Measurements from ENCODE around the gene PLCL2. TPM values are rescaled to one million over a fixed set of nuclear protein-coding genes. Genes with fewer than 3 reads are reported as not detected.

Gene PLCL2
- total and polyA plus RNA-seq, 2 donors (not counting 3 experiments of a cell fraction or from before 2014, with no cell fraction given) = 2.3 to 10.7 TPM

GRCh38 chr3:16838561-16838960 lies 46.2 kb upstream of the PLCL2 start:
- no peak overlapping the region for H3K4me2 ChIP-seq (ENCODE audit: insufficient read depth, low read length)
- intact Hi-C loops (cut with micrococcal nuclease) = no loop called here

More at GRCh38 chr3:16838561-16838960, 46.2 kb upstream of the PLCL2 start:
- POLR2A ChIA-PET = no interaction called here
- Histone ChIP-seq H3K27ac (ENCODE audit: insufficient read depth, low read depth, low read length) (no peak overlapping the region), H3K4me3 (replicated peaks in 1 of 3; ENCODE audit: insufficient read depth in 1 of 3, low read depth in 1 of 3, low read length in 3 of 3) (no peak overlapping the region), H3K79me2 (ENCODE audit: control insufficient read depth, insufficient read depth, low read length) (no peaks in the 10 kb centered on the region), H4K20me1 (replicated peaks; ENCODE audit: control insufficient read depth, extremely low read depth, insufficient read depth, low read length) (no peaks in the 10 kb centered on the region), H3K9me1 (replicated peaks; ENCODE audit: control insufficient read depth, extremely low read depth, insufficient read depth, low read length) (no peaks in the 10 kb centered on the region), H3K9ac (replicated peaks; ENCODE audit: extremely low read depth, insufficient read depth, low read length) (no peak overlapping the region), H3K27me3 (ENCODE audit: control insufficient read depth in 2 of 2, insufficient read depth in 2 of 2, low read length in 2 of 2) (no peaks in the 10 kb centered on the region), H2AFZ (ENCODE audit: low read depth, low read length) (no peak overlapping the region), H3K36me3 (ENCODE audit: control insufficient read depth in 2 of 2, extremely low read depth in 1 of 2, insufficient read depth in 2 of 2, low read length in 2 of 2) (no peaks in the 10 kb centered on the region), H3K9me3 (replicated peaks; ENCODE audit: control insufficient read depth, insufficient read depth, low read length) (no peaks in the 10 kb centered on the region), H3K4me1 (ENCODE audit: control insufficient read depth, extremely low read depth, insufficient read depth, low read length) (peaks cover 23% of the 10 kb centered on the region)
- no TSS peak for BruUV-seq (replicated peaks)
- DNase-seq (ENCODE audit: low read depth, low spot score) (peak; percentile 3), FAIRE-seq (peak; percentile 35)
- TF ChIP-seq, protein P1, sequence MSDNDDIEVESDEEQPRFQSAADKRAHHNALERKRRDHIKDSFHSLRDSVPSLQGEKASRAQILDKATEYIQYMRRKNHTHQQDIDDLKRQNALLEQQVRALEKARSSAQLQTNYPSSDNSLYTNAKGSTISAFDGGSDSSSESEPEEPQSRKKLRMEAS (IDR thresholded peaks at IDR 0.05; ENCODE audit: insufficient read depth, insufficient read length) = no peak
- no peak for TF ChIP-seq MYC (IDR thresholded peaks at IDR 0.05; ENCODE audit: low read depth, low read length)
- no peak for TF ChIP-seq FOS (IDR thresholded peaks at IDR 0.05; ENCODE audit: borderline replicate concordance, insufficient read depth, low read length)
- TF ChIP-seq EZH2 (IDR thresholded peaks at IDR 0.05; ENCODE audit: borderline replicate concordance, low read depth, low read length, severe bottlenecking) = no peak
- no peak for TF ChIP-seq JUN (IDR thresholded peaks at IDR 0.05; ENCODE audit: borderline replicate concordance, insufficient read depth, insufficient read length, low read depth)
- TF ChIP-seq POLR2A (IDR thresholded peaks at IDR 0.05; ENCODE audit: low read depth, low read length) = no peak
- no peak for TF ChIP-seq POLR2AphosphoS5 (IDR thresholded peaks at IDR 0.05; ENCODE audit: insufficient read depth, low read depth, low read length)
- TF ChIP-seq CTCF (IDR thresholded peaks at IDR 0.05; ENCODE audit: extremely low read depth in 1 of 2, insufficient read depth in 1 of 2, low read depth in 1 of 2, low read length in 2 of 2) = no peak
- TF ChIP-seq GATA2 (IDR thresholded peaks at IDR 0.05; ENCODE audit: insufficient read depth, insufficient read length, low read depth, low read length) = no peak
- CTCF ChIA-PET = interaction anchor here (1.1 to 5.6 kb wide), 2 partner anchors 10 to 201 kb away, joined by 3 to 37 read pairs; no protein-coding TSS in a partner anchor
- dilution Hi-C loops (cut with MboI; ENCODE audit: extremely low pct_ligation_motif_present, low sequenced_read_pairs) = no loop called here
